Limb (tissue), 2 donors: ENCODE results near the gene WWTR1.

Experiments used
- DNase-seq, 2 donors: peaks; one replicate each; pipeline ENCODE4 v3.0.0-alpha.2; 2016; ENCODE audit errors: extremely low spot score in 2 of 2

Gene WWTR1

GRCh38 chr3:149593418-149594160 lies 64.2 kb downstream of the WWTR1 start:
- no peak for DNase-seq

- DNase-seq, result peak in 1 of 2 donors; percentile 65
Observed at GRCh38 chr3:149592758-149593240, 65.0 kb downstream of the WWTR1 start.

- no peak for DNase-seq
Observed at GRCh38 chr3:149590691-149591441, 67.0 kb downstream of the WWTR1 start.

DNA sequence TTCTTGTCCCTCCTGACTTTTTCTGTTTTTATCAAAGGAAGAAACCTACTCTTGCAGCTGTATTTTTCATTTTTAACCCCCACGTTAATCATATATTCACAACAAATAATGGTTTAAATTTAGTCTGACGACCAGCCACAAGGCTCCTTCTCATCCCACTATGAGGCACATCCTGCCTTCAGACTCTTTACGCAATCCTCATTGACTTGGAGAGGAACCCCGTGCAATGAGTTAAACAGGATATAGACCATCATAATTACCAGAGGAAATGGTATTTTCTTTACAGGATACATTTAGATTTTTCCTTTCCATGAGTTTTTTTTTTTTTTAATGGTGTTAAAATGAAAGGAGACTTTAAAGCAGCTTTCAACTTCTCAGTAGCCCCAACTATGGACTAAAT lies 68.5 kb downstream of the WWTR1 start:
- DNase-seq, result no peak

- DNase-seq, result no peak
Observed at GRCh38 chr3:149588909-149589308, 68.9 kb downstream of the WWTR1 start.

GRCh38 chr3:149587383-149587782 lies 70.4 kb downstream of the WWTR1 start:
- no peak for DNase-seq

DNA sequence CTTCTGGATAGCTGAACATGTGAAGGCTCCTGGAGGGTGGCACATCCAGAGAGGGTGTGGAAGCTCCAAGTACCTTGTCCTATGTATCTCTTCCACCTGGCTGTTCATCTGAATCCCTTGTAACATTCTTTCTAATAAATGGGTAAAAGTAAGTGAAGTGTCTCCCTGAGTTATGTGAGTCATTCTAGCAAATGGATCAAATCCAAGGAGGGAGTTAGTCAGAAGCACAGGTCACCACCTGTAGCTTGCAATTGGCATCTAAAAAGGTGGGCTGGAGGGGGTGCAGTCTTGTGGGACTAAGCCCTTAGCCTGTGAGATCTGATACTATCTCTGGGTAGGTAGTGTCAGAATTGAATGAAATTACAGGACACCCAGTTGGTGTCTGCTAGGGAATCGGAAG lies 71.0 kb downstream of the WWTR1 start:
- no peak for DNase-seq

DNA sequence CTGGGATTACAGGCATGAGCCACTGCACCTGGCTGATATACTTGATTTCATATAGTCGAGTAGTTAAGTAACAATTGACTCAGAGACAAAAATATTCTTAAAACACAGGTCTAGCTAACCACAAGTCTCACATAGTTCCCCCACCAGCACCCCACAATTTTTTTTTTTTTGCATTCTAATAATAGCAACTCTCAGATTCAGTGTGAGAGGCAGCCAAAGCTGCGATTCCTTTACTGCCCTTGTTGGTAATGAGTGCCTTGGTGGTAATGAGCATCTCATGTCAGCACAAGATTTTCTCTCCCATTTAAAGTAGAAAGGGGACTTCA lies 72.5 kb downstream of the WWTR1 start:
- no peak for DNase-seq

DNA sequence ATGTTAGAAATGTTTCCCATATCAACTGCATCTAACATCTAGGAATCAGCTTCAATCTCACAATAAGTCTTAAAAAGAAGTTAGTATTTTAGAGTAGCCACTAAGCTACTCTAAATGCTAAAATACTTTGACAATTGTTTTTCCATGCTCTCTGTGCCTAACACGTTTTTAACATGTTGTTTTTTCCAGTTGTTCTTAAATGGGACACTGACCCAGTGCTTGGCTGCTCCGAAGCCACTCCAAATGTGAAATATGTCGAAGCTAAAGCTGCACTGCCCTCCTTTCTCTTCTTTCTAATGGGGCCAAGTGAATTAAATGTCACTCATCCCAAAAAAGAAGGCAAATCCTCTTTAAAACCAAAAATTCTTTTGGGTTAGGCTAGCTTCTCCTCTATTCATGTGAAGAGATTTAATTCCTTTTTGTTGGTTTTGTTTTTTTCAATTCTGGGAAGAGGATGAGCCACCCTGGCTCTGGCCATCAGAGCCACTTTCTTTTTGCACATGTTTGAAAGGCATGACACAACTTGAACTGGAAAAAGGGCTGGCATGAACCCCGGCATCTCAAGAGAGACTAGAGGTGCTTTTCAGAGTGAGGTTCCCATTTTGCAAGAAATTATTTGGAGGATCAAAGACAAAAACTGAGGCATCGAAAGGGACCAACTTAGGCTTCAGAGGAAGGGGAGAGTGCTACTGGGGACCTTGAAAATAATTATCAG lies 73.7 kb downstream of the WWTR1 start:
- DNase-seq, result no peak

GRCh38 chr3:149582395-149582794 lies 75.4 kb downstream of the WWTR1 start:
- DNase-seq, result no peak

DNA sequence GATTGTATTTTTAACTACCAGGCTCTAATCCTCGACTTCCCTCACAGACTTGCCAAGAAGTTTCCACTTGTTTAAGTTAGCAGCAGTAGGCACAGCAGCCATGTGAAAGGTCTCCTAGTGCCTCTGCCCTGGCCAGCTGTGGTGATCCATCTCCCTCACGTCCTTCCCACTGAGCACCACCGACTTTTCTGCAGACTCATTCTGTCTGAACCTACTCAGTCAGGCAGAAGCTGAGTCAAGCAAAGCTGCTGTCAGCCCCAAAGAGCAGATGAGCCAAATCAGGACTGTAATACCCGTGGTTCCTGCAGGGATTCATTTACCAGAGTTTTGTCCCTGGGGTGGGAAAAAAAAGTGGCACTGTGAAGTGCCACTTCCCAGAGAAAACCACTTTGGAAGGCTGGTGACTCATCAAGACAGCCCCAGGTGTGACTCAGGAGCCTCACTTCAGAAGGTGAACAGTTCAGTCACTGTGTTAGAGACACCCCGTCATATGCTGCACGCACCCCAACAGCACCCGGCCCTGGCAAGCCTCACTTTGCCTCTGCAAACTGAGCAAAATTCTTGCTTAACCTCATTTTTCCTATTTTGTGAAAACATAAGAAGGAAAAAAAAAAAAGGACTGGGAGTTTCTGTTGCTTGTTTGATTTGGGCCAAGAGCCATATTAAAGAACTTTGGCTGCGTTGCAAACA lies 76.0 kb downstream of the WWTR1 start:
- DNase-seq, result peak; percentile 62 to 85

DNA sequence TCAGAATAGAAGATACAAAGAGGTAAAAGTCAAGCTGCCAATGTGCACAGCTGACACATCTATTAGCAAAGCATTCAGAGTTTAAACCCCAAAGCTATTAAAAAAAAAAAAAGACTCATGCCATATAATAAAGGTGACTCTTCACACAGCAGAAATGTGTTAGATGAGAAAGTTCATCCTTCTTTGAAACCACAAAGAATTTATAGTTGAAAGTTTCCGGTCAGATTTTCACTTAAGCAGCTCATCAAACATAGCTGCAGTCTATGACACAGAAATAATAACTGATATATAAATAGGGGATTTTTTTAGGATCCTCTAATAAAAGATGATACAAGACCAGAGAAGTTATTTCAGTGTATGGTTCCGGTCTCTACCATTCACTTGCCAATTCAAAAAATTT lies 76.6 kb downstream of the WWTR1 start:
- DNase-seq, result no peak

GRCh38 chr3:149579838-149580542 lies 77.8 kb downstream of the WWTR1 start:
- no peak for DNase-seq

DNA sequence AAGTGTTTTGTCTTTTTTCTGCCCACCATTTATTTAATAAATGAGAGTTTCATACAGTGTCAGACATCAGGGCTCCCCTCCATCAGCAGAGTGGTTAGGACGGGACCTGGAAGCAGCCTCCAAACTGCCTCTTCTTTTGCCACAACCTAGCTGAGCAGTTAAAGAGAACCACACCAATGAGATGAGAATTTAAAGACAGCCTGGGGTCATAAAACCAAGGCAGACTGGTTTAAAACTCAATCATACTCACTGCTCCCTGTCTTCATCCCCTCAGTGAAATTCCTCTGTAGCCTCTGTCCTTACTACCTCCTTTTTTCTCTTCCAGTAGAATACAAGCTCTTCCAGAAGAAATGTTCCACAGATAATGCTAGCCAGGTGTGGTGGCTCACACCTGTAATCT lies 78.7 kb downstream of the WWTR1 start:
- DNase-seq, result no peak

DNA sequence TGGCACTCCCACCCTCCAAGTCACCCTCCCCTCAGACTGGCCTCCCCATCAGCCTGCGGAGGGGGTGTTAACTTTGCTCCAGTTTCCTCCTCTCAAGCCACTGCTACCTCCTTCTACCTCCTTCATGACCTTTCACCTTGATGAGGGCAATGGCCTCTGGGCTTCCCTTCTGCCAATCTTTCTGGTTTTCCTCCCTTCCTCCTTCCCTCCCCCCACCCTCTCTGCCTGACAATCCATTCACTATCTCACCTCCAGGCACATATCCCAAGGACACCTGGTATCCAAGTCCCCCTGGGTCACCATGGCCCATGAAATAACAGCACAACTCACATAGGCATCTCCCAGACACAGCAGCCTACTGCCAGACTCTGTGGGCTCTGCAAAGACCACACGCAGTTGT lies 80.0 kb downstream of the WWTR1 start:
- no peak for DNase-seq

GRCh38 chr3:149575961-149576564 lies 81.8 kb downstream of the WWTR1 start:
- DNase-seq, result peak; percentile 55 to 90

DNA sequence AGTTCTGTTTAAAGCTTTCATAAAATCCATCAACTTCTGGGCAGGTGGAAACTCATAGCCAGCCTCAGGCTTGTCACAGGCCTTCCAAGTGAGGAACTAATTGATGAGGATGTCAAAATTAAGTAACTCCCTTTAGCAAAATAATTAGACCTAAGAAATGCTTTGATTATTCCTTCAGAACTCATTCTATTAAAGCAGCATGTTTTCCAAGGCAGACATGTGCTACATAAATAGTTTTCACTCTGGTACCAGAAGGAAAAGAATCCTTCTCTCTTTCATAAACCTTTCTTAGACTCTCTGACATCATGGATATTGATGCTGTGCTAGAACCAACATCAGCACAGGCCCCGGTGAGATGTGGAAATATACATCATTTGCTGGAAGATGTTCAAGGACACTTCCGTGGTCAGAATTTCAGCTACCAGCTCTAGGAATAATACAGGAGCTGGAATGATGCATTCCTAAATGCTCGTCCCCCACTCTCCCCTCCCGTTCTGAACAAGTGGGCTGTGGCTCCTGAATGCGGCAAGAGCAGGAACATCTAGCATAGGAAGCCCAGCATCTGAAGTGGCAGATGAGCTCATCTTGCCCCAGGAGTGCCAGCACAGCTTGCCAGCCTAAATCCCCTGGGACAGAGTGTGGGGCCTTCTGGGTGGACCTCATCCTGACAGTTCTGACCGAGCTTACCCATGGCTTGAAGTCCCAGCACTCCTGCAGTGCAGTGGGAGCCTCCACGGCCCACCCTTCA lies 82.4 kb downstream of the WWTR1 start:
- DNase-seq, result peak in 1 of 2 donors; percentile 60

GRCh38 chr3:149572796-149573414 lies 84.9 kb downstream of the WWTR1 start:
- no peak for DNase-seq

DNA sequence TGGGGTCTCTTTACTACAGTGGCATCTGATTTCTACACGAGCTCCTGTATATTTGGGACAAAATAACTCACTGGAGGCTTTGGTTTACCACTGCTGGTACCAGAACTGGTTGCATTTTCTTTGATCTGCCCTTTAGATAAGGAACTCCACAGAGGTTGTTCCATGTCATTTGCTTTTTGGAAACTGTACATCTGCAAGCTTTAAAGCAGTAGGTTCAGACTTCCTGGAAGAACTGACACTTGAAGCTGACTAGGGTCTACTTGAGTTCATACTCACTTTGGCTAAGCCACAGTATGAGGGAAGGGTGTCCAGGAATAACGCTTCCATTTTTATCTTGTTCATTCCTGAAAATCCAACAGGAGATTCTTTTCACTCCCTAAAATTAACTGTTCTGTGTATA lies 86.4 kb downstream of the WWTR1 start:
- DNase-seq, result no peak

DNA sequence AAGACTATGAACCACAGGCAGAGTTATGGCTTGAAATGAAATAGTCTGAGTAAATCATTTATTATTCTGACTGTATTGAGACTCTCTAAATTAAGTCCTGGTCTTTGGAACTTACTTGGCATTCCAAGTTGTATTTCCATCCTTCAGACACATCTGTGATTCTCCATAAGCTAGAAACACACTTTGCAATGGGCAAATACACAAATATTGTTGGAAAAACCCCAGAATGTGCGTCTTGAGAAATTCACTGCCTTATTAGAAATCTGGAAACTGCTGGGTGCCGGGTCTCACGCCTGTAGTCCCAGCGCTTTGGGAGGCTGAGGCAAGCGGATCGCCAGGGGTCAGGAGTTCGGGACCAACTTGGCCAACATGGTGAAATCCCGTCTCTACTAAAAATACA lies 87.8 kb downstream of the WWTR1 start:
- no peak for DNase-seq
